Measurements from ENCODE around the gene CTBP1.

Gene CTBP1

DNA sequence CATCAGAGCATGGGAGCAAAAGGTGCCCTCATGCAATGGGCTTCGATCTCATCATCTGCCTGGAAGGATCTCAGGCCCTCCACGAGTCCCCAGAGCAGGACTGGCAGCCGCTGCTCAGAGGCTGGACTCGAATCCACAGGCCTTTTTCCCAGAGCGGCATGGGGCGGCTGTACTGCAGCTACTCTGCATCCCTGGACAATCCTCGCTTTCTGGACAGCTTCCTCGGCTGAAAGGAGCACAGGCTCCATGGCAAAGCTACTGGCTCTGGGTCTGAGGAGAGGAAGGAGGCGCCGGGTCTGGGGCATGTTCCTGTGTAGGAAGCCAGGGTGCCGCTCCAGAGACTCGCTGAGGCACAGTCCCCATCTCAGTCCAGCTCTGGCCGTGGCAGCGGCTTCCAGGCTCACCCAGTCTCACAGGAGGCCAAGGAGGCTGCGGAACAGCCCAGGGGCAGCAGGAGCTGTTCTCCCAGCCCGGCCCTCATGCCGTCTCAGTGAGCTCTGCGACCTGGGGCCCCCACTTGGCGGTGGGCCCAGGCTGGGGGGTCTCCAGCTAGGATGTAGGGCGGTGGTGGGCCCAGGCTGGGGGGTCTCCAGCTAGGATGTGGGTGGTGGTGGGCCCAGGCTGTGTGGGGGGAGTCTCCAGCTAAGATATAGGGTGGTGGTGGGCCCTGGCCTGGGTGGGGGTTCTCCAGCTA, 73.8 kb downstream of the CTBP1 start:
- H3K4me1 Mint-ChIP-seq (ENCODE audit: low read depth): peaks cover 1% of the 10 kb centered on the region
- peaks cover 5% of the 10 kb centered on the region for H3K9me3 Mint-ChIP-seq
- H3K27me3 Mint-ChIP-seq (ENCODE audit: low read depth): peaks cover 24% of the 10 kb centered on the region
- no peak overlapping the region for H3K27ac Mint-ChIP-seq
- H3K36me3 Mint-ChIP-seq (ENCODE audit: low read depth): peaks cover 5% of the 10 kb centered on the region
- H3K4me3 Mint-ChIP-seq: no peak overlapping the region

GRCh38 chr4:1172971-1173757, 75.8 kb downstream of the CTBP1 start:
- Mint-ChIP-seq H3K27me3 (ENCODE audit: low read depth) (peaks cover 25% of the 10 kb centered on the region), H3K9me3 (no peaks in the 10 kb centered on the region), H3K4me3 (no peak overlapping the region), H3K36me3 (ENCODE audit: low read depth) (peaks cover 2% of the 10 kb centered on the region), H3K4me1 (ENCODE audit: low read depth) (peaks cover under 1% of the 10 kb centered on the region), H3K27ac (no peak overlapping the region)

DNA sequence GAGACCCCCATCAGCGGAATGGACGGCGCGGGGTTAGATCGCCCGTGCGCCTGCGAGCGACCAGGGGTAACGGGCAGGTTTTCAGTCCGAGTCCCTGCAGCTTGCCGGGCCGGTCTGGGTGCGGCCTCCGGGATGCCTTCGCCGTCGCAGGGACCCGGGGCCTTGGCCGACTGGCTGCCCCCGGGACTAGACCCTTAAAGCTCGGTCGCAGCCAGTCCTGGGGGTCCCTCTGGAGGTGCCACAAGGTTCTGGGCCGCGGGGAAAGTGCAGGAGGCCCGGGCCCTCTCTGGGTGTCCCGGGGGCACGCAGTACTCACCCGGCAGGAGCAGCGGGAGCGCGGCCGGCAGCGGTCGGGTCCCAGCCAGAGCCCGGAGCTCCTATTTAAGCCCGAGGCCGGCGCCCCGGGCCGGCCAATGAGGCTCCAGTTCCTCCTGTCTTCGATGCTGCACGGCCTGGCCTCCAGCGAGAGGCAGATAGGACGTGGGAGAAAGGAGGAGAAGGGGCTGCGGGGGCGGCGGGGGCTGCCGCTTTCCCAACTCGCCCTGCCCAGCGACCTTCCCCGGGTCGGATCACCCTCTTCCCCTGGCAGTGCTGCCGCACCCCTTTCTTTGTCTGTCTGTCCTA, 76.6 kb downstream of the CTBP1 start, which contains the start of gene SPON2:
Gene SPON2, minus strand, starts transcription at position 356 of the 624 bp plus-strand sequence.
- Mint-ChIP-seq H3K4me3 (peak within 1 kb of the TSS; percentile 54), H3K9me3 (no peaks in the 10 kb centered on the region), H3K4me1 (ENCODE audit: low read depth) (peaks cover 5% of the 10 kb centered on the region), H3K36me3 (ENCODE audit: low read depth) (peaks cover 2% of the 10 kb centered on the region), H3K27ac (no peak within 1 kb of the TSS), H3K27me3 (ENCODE audit: low read depth) (peaks cover 25% of the 10 kb centered on the region)

DNA sequence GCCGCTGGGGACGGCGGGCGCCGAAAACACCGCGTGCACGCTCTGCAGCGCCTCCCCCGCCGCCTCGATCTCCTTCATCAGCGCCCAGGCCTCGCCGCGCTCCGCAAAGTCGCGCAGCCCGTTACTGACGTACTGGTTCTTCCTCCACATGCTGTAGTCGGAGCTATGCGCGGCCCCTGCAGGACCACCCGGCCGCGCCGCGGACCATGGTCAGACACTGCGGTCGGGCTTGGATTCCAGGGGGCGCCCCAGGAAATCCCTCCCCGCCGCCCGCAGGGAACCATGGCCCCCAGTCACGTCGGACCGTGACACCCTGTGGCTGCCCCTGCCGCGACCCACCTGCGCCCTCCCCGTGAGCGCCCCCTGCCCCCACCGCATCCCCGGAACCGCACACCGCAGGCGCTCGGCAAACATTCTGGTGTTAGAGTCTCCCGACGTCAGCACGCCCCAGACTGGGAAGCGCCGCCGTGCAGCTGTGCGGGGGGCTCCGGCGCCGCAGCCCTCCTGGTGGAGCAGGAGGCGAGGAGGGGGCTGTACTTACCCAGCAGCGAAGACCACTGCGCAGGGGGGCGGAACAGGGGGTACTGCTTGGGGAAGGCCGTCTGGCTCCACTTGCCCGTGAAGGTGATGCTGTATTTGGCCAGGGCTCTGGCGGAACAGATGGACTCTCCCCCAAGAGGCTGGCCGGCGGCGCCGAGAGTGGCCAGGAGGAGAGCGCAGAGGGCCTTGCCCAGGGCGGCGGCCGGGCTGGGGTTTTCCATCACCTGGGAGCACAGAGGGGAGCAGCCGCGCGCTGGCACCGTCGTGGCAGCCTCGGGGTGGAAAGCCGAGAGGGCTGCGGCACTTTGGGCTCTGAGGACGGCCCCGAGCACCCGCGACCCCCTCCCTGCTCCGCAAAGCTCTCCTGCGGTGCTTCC, 77.4 kb downstream of the CTBP1 start:
- Mint-ChIP-seq H3K36me3 (ENCODE audit: low read depth) (peaks cover 2% of the 10 kb centered on the region), H3K4me3 (peak overlapping the region; percentile 54), H3K27me3 (ENCODE audit: low read depth) (peaks cover 25% of the 10 kb centered on the region), H3K27ac (no peak overlapping the region), H3K4me1 (ENCODE audit: low read depth) (peaks cover 10% of the 10 kb centered on the region), H3K9me3 (no peaks in the 10 kb centered on the region)

GRCh38 chr4:1170976-1171310, 78.0 kb downstream of the CTBP1 start:
- Mint-ChIP-seq H3K4me3 (peak overlapping the region; percentile 54), H3K36me3 (ENCODE audit: low read depth) (peaks cover 2% of the 10 kb centered on the region), H3K27ac (no peak overlapping the region), H3K9me3 (no peaks in the 10 kb centered on the region), H3K4me1 (ENCODE audit: low read depth) (peaks cover 10% of the 10 kb centered on the region), H3K27me3 (ENCODE audit: low read depth) (peaks cover 25% of the 10 kb centered on the region)

DNA sequence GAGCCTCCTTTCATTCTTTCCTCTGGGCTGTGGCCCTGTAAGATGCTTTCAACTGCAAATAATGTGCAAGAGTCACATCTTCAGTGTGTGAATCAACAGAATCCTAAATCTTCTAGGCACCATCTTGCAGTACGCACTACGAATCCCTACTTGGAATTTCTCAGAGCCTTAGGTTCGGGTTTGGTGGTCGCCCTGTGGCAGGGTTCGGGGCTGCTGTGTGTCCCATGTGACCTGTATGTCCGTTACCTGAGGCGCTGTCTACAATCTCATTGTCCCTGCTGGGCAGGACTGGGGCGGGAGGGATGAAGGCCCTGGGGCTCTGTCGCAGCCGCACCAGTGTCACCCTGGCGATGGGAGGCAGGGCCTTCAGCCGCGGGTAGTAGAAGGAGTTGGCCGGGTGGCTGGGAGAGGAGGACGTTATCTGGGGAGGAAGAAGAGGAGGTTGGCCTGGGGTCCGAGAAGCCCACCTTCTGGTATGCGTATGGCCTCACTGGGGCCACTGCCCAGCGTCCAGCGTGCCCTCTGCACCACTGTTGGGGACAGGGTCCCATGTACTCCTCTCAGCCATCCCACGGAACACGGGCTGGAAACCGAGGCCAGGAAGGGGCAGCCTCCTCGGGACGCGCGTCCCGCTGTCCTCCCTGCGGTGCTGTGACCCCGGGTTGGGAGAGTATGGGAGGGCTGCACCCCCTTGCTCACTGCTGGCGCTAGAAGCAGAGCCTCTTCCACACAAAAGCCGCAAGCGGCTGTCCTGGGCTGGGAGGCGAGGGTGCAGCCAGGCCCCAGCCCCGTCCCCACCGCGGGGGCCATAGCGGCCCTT, 78.6 kb downstream of the CTBP1 start:
- Mint-ChIP-seq H3K27ac (no peak overlapping the region), H3K4me3 (no peak overlapping the region)

GRCh38 chr4:1169691-1170096, 79.2 kb downstream of the CTBP1 start:
- Mint-ChIP-seq H3K9me3 (no peaks in the 10 kb centered on the region), H3K4me1 (ENCODE audit: low read depth) (peaks cover 10% of the 10 kb centered on the region), H3K4me3 (no peak overlapping the region), H3K36me3 (ENCODE audit: low read depth) (peaks cover 2% of the 10 kb centered on the region), H3K27ac (no peak overlapping the region), H3K27me3 (ENCODE audit: low read depth) (peaks cover 25% of the 10 kb centered on the region)

More for the DNA sequence above, 78.6 kb downstream of the CTBP1 start:
- Mint-ChIP-seq H3K4me1 (ENCODE audit: low read depth) (peaks cover 10% of the 10 kb centered on the region), H3K36me3 (ENCODE audit: low read depth) (peaks cover 2% of the 10 kb centered on the region), H3K9me3 (no peaks in the 10 kb centered on the region), H3K27me3 (ENCODE audit: low read depth) (peaks cover 25% of the 10 kb centered on the region)

- peaks cover 10% of the 10 kb centered on the region for H3K4me1 Mint-ChIP-seq (ENCODE audit: low read depth)
- H3K4me3 Mint-ChIP-seq: peak overlapping the region; percentile 35
- no peak overlapping the region for H3K27ac Mint-ChIP-seq
- peaks cover 2% of the 10 kb centered on the region for H3K36me3 Mint-ChIP-seq (ENCODE audit: low read depth)
- H3K27me3 Mint-ChIP-seq (ENCODE audit: low read depth): peaks cover 25% of the 10 kb centered on the region
- H3K9me3 Mint-ChIP-seq: no peaks in the 10 kb centered on the region
Measured at GRCh38 chr4:1169171-1169671, 79.7 kb downstream of the CTBP1 start.

DNA sequence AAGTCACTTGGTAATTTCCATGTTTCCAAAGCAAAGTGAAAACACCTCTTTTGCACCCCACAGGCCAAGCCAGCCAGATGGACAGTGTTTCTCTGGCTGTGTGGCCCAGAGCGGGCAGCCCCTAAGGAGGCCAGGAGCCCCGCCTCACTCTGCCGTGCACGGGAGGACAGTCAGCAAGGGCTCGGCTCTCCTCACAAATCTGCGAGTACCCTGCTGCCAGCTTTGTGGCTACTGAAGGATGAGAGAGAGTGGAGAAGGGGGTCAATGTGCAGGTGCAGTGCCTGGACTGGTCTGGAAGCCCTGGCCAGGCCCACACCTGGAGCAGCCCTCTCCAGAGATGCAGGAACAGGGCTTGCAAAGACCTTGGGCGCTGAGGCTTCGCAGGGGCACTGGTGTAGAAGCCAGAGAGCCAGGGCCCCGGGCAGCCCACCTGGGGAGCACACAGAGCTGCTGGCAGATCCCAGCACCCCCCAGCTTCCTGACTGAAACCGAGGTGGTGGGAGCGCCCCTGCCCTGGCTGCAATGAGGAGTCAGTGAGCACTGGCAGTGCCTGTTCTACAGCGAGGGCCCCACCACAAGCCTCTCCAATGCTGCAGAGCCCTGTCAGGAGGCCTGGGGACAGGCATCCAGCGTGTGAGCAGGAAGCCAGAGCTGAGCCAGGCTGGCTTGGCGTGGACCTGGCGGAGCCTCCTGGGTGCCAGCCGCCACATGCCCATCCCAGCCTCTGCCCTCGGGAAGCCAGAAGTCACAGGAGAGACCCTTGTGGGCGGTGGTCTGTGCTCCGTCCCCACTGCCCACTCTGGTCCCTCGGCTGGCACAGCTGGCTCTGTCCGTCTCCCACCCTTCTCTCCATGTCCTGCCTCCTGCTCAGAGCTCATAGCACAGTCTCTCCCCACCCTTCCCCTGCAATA, 80.5 kb downstream of the CTBP1 start:
- peaks cover 20% of the 10 kb centered on the region for H3K27me3 Mint-ChIP-seq (ENCODE audit: low read depth)
- no peaks in the 10 kb centered on the region for H3K9me3 Mint-ChIP-seq
- H3K36me3 Mint-ChIP-seq (ENCODE audit: low read depth): peaks cover 2% of the 10 kb centered on the region
- H3K4me1 Mint-ChIP-seq (ENCODE audit: low read depth): peaks cover 12% of the 10 kb centered on the region
- H3K27ac Mint-ChIP-seq: no peak overlapping the region
- peak overlapping the region; percentile 78 for H3K4me3 Mint-ChIP-seq

DNA sequence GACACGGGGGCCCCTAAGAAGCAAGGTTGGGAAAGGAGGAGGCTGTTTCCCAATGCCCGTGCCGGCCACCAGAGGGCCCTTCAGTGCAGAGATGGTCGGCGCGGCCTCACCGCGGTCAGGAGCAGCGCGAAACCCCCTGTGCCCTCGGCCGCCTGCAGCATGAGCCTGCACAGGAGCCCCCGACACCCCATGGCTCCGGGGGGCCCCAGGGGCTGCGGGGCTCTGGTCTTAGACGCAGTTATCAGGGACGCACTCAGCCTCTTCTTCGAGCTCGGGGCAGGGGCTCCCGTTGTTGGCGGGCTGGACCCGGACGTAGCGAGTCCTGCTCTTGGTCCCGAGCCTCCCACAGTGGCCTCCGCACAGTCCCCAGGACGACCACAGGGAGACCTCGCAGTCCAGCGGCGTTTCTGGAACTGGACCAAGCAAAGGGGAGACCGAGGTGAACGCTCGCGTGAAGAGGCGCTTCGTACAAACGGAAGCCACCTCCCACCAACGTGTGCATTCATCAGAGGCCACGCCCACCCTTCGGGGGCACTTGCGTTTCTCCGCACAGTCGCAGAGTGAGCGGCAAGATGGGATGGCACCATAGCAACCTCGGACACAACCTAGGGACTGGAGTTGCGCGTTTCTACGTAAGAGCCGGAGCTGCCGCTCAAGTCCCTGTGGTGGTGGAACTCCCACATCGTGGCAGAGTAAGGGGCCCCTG, 81.5 kb downstream of the CTBP1 start:
- peaks cover 15% of the 10 kb centered on the region for H3K4me1 Mint-ChIP-seq (ENCODE audit: low read depth)
- peaks cover 2% of the 10 kb centered on the region for H3K36me3 Mint-ChIP-seq (ENCODE audit: low read depth)
- peak overlapping the region; percentile 78 for H3K4me3 Mint-ChIP-seq
- no peaks in the 10 kb centered on the region for H3K9me3 Mint-ChIP-seq
- peak overlapping the region; percentile 70 for H3K27ac Mint-ChIP-seq
- peaks cover 20% of the 10 kb centered on the region for H3K27me3 Mint-ChIP-seq (ENCODE audit: low read depth)

- Mint-ChIP-seq H3K27ac (no peak overlapping the region), H3K27me3 (ENCODE audit: low read depth) (peaks cover 20% of the 10 kb centered on the region), H3K4me3 (peak overlapping the region; percentile 78), H3K36me3 (ENCODE audit: low read depth) (peaks cover 2% of the 10 kb centered on the region), H3K4me1 (ENCODE audit: low read depth) (peaks cover 15% of the 10 kb centered on the region), H3K9me3 (no peaks in the 10 kb centered on the region)
Measured at GRCh38 chr4:1166509-1167243, 82.3 kb downstream of the CTBP1 start.
